ENCODE results near the gene GRIPAP1.
A peak's percentile ranks its signal among the peaks of the same experiment; 100 is the strongest.

GRIPAP1 gene

GRCh38 chrX:48957827-48958634, 44.0 kb downstream of the GRIPAP1 start:
- TF ChIP-seq POLR2AphosphoS5 (IDR thresholded peaks at IDR 0.05; ENCODE audit: low read depth): peak; percentile 25; the same call in 1 of the 2 replicates
- TF ChIP-seq GABPA (IDR thresholded peaks at IDR 0.05; ENCODE audit: low read depth): peak; percentile 80
- TF ChIP-seq REST (IDR thresholded peaks at IDR 0.05; ENCODE audit: insufficient replicate concordance, low read depth): no peak
- no peak for TF ChIP-seq SPI1 (IDR thresholded peaks at IDR 0.05; ENCODE audit: borderline replicate concordance, low read depth)
- TF ChIP-seq CTCF (IDR thresholded peaks at IDR 0.05; ENCODE audit: insufficient read depth, low read length): no peak
- Histone ChIP-seq H3K27me3 (ENCODE audit: insufficient read depth, poor library complexity, severe bottlenecking) (no peaks in the 10 kb centered on the region), H3K4me3 (replicated peaks; ENCODE audit: insufficient read depth, low read length) (peak overlapping the region; percentile 57), H3K27ac (replicated peaks) (peak overlapping the region; percentile 97)
- DNase-seq (ENCODE audit: low read depth in 1 of 2, low spot score in 1 of 2): peak; percentile 93 to 96

- no peaks in the 10 kb centered on the region for H3K27me3 ChIP-seq (ENCODE audit: insufficient read depth, poor library complexity, severe bottlenecking)
- no peak for DNase-seq (ENCODE audit: low read depth in 1 of 2, low spot score in 1 of 2)
- H3K27ac ChIP-seq (replicated peaks): peak within 1 kb of the TSS; percentile 97
- TF ChIP-seq POLR2AphosphoS5 (IDR thresholded peaks at IDR 0.05; ENCODE audit: low read depth): no peak
- TF ChIP-seq GABPA (IDR thresholded peaks at IDR 0.05; ENCODE audit: low read depth): no peak
- no peak for TF ChIP-seq CTCF (IDR thresholded peaks at IDR 0.05; ENCODE audit: insufficient read depth, low read length)
- no peak for TF ChIP-seq SPI1 (IDR thresholded peaks at IDR 0.05; ENCODE audit: borderline replicate concordance, low read depth)
- H3K4me3 ChIP-seq (replicated peaks; ENCODE audit: insufficient read depth, low read length): peak within 1 kb of the TSS; percentile 57
Measured at GRCh38 chrX:48957477-48957826, 44.6 kb downstream of the GRIPAP1 start, which contains the start of gene OTUD5. Gene OTUD5, minus strand, starts transcription at chrX:48957607. Its CDS starts 37 bp downstream, at chrX:48957570.

GRCh38 chrX:48956728-48957414, 45.2 kb downstream of the GRIPAP1 start:
- TF ChIP-seq POLR2AphosphoS5 (IDR thresholded peaks at IDR 0.05; ENCODE audit: low read depth) (no peak), REST (IDR thresholded peaks at IDR 0.05; ENCODE audit: insufficient replicate concordance, low read depth) (no peak), GABPA (IDR thresholded peaks at IDR 0.05; ENCODE audit: low read depth) (no peak)
- Histone ChIP-seq H3K27ac (replicated peaks) (no peak overlapping the region), H3K4me3 (replicated peaks; ENCODE audit: insufficient read depth, low read length) (peak overlapping the region; percentile 57), H3K27me3 (ENCODE audit: insufficient read depth, poor library complexity, severe bottlenecking) (no peaks in the 10 kb centered on the region)
- peak in 1 of 2 experiments; percentile 6 for DNase-seq (ENCODE audit: low read depth in 1 of 2, low spot score in 1 of 2)

- no peak for TF ChIP-seq POLR2AphosphoS5 (IDR thresholded peaks at IDR 0.05; ENCODE audit: low read depth)
- no peak for TF ChIP-seq REST (IDR thresholded peaks at IDR 0.05; ENCODE audit: insufficient replicate concordance, low read depth)
- no peak for TF ChIP-seq CTCF (IDR thresholded peaks at IDR 0.05; ENCODE audit: insufficient read depth, low read length)
- TF ChIP-seq GABPA (IDR thresholded peaks at IDR 0.05; ENCODE audit: low read depth): no peak
- TF ChIP-seq SPI1 (IDR thresholded peaks at IDR 0.05; ENCODE audit: borderline replicate concordance, low read depth): no peak
- no peak overlapping the region for H3K4me3 ChIP-seq (replicated peaks; ENCODE audit: insufficient read depth, low read length)
- H3K27me3 ChIP-seq (ENCODE audit: insufficient read depth, poor library complexity, severe bottlenecking): no peaks in the 10 kb centered on the region
- no peak overlapping the region for H3K27ac ChIP-seq (replicated peaks)
- no peak for DNase-seq (ENCODE audit: low read depth in 1 of 2, low spot score in 1 of 2)
Measured at GRCh38 chrX:48948589-48948988, 53.5 kb downstream of the GRIPAP1 start.
